Body of pancreas (tissue), 4 donors: Measurements from ENCODE around the gene STX8.

Experiments
- POLR2A ChIP-seq, 3 donors: fragments of 450-650 bp; IDR thresholded peaks; one replicate each; pipeline ENCODE4 v1.6.1; 2016; ENCODE audit warnings: antibody characterized with exemption in 3 of 3, mild to moderate bottlenecking in 2 of 3
- TF ChIP-seq, protein P1 (sequence below), 7 experiments: fragments of 450-650 bp in 4 of 7; fragments of 200-600 bp in 3 of 7; sonication (generic) in 3 of 7; IDR thresholded peaks; one replicate each; pipeline ENCODE4 v1.5.1; 2016 to 2019; ENCODE audit warnings: antibody characterized with exemption in 7 of 7

DNA sequence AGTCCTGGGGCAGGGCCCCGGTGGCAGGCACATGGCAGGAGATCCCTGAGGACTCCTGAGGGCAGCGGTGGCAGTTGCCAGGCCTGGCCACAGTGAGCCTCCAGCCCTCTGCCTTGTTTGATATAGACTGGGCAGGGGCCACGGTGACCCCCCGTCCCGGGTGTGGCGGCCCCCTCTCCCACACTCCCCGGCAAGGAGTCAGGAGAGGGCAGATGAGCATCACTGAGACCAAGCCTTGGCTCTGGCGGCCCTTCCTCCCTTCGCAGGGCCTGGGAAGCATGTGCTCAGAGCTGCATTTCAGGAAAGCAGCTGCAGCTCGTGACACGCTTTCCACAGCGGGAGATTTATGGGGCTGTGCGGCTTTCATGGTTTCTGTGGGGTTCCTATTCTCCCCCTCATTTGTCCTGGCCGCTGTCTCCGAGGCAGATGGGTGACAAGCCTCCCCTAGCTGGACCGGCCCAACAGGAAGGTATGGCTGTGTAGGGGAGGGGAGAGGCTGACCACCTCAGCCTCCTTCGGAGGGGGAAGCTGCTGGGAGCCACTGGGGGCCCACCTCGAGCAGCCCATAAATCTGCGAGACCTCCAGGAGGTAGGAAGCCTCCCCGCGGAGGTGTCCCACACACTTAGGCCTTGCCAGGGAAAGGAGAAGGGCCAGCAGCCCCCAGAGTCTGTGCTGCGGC lies 342.9 kb downstream of the STX8 start:
- TF ChIP-seq, protein P1, sequence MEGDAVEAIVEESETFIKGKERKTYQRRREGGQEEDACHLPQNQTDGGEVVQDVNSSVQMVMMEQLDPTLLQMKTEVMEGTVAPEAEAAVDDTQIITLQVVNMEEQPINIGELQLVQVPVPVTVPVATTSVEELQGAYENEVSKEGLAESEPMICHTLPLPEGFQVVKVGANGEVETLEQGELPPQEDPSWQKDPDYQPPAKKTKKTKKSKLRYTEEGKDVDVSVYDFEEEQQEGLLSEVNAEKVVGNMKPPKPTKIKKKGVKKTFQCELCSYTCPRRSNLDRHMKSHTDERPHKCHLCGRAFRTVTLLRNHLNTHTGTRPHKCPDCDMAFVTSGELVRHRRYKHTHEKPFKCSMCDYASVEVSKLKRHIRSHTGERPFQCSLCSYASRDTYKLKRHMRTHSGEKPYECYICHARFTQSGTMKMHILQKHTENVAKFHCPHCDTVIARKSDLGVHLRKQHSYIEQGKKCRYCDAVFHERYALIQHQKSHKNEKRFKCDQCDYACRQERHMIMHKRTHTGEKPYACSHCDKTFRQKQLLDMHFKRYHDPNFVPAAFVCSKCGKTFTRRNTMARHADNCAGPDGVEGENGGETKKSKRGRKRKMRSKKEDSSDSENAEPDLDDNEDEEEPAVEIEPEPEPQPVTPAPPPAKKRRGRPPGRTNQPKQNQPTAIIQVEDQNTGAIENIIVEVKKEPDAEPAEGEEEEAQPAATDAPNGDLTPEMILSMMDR (IDR thresholded peaks at IDR 0.05): no peak
- no peak for TF ChIP-seq POLR2A (IDR thresholded peaks at IDR 0.05)
